Measurements from ENCODE around the gene TBC1D14. TPM values are rescaled to one million over a fixed set of nuclear protein-coding genes. Genes with fewer than 3 reads are reported as not detected.

The TBC1D14 gene
- polyA plus RNA-seq, 1 of the 3 experiments (the other 2 are of a cell fraction), result 39.5 TPM

DNA sequence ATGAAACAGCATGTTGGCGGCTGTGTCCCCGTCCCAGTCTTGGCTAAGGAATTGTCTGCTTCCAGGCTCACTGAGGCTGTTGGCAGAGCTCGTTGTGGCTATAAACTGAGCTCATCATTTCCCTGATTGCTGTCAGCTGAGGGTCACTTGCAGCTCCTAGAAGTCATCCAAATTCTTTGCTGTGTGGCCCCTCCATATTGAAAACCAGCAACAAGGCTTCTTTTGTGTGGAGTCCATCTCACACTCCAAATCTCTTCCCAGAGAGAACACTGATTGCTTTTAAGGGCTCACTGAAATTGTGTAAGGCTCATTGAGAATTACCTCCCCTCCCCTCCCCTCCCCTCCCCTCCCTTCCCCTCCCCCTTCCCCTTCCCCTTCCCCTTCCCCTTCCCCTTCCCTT lies 23.3 kb downstream of the TBC1D14 start:
- Histone ChIP-seq H3K36me3 (replicated peaks in 1 of 2; ENCODE audit: control insufficient read depth in 1 of 2, insufficient read depth in 2 of 2, low read length in 1 of 2) (no peaks in the 10 kb centered on the region), H3K9ac (no peak overlapping the region), H3K79me2 (ENCODE audit: insufficient read depth) (peaks cover 2% of the 10 kb centered on the region; the same call in 1 of the 2 replicates), H3K4me2 (no peak overlapping the region), H3F3A (replicated peaks; ENCODE audit: insufficient read depth) (no peaks in the 10 kb centered on the region), H3K9me3 (no peaks in the 10 kb centered on the region), H3K4me1 (ENCODE audit: control insufficient read depth in 1 of 2, insufficient read depth in 2 of 2, low read depth in 1 of 2, low read length in 1 of 2) (no peaks in the 10 kb centered on the region; a peak in 1 of 4 replicates), H4K20me1 (ENCODE audit: insufficient read depth) (no peaks in the 10 kb centered on the region), H3K27me3 (ENCODE audit: insufficient read depth) (no peaks in the 10 kb centered on the region), H3K9me2 (no peaks in the 10 kb centered on the region), H3K4me3 (ENCODE audit: low read depth in 2 of 2, low read length in 1 of 2) (no peak overlapping the region), H3K27ac (ENCODE audit: low read depth in 2 of 2, low read length in 1 of 2) (no peak overlapping the region), H2AFZ (ENCODE audit: low read depth) (no peak overlapping the region)
- DNase-seq, result no peak
- no CpG with 5 or more reads among the region's 3 CpGs for WGBS (ENCODE audit: low lambda C conversion rate)
- TF ChIP-seq TCF12 (IDR thresholded peaks at IDR 0.05) (no peak), FOXM1 (IDR thresholded peaks at IDR 0.05; ENCODE audit: low read depth) (no peak), POLR2AphosphoS5 (IDR thresholded peaks at IDR 0.05; ENCODE audit: low read depth, low read length) (no peak)
- TF ChIP-seq, protein P1, sequence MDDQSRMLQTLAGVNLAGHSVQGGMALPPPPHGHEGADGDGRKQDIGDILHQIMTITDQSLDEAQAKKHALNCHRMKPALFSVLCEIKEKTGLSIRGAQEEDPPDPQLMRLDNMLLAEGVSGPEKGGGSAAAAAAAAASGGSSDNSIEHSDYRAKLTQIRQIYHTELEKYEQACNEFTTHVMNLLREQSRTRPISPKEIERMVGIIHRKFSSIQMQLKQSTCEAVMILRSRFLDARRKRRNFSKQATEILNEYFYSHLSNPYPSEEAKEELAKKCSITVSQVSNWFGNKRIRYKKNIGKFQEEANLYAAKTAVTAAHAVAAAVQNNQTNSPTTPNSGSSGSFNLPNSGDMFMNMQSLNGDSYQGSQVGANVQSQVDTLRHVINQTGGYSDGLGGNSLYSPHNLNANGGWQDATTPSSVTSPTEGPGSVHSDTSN (IDR thresholded peaks at IDR 0.05), result no peak
- POLR2A ChIA-PET, result no interaction called here
- CTCF ChIA-PET, result no interaction called here

DNA sequence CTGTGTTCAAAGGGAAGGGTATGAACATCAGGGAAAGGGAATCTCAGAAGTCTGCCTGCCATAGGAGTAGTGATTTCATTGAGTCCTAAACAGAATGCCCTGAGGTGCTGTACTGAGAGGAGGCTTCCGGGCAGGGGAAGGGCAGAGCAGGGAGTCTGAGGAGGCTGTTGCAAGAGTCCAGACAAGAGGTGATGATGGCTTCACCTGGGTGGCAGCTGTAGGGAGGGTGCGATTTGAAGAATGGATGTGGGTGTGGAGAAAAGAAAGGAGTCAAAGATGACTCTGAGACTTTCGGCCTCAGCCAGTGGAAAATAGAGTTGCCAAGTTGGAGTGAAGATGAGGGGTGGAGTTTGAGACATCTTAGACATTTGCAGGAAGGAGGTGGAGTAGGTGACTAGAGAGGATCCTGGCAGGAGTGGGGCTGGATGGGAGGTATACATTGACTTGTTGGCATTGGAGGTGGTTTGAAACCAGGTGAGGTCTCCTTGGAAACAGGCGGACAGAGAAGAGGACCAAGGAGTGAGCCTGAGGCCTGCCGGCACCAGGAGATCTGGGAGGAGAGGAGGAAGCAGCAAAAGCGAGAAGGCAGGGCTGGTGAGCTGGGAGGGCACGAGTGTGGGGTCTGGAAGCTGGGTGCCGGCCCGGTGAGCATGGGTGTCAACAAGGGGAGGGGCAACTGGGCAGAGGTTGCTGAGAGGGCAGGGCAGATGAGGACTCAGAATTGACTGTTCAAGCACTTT lies 24.2 kb downstream of the TBC1D14 start:
- H3K4me1 ChIP-seq (ENCODE audit: control insufficient read depth in 1 of 2, insufficient read depth in 2 of 2, low read depth in 1 of 2, low read length in 1 of 2), result no peaks in the 10 kb centered on the region; a peak in 1 of 4 replicates
- no peak for DNase-seq
- no peak overlapping the region for H2AFZ ChIP-seq (ENCODE audit: low read depth)
- ChIA-PET CTCF (interaction anchor here (1.2 kb wide), 1 partner anchor 17 kb away, joined by 3 read pairs; no protein-coding TSS in a partner anchor), POLR2A (interaction anchor here (1.5 kb wide), 1 partner anchor 41 kb away, joined by 4 read pairs; no protein-coding TSS in a partner anchor)
- H3K9ac ChIP-seq, result no peak overlapping the region
- WGBS (ENCODE audit: low lambda C conversion rate), result 93% methylated on average over 9 of the region's 9 CpGs
- no peak overlapping the region for H3K27ac ChIP-seq (ENCODE audit: low read depth in 2 of 2, low read length in 1 of 2)
- no peaks in the 10 kb centered on the region for H4K20me1 ChIP-seq (ENCODE audit: insufficient read depth)
- no peaks in the 10 kb centered on the region for H3K79me2 ChIP-seq (ENCODE audit: insufficient read depth)
- H3F3A ChIP-seq (replicated peaks; ENCODE audit: insufficient read depth), result no peaks in the 10 kb centered on the region
- no peaks in the 10 kb centered on the region for H3K9me3 ChIP-seq
- no peaks in the 10 kb centered on the region for H3K27me3 ChIP-seq (ENCODE audit: insufficient read depth)
- TF ChIP-seq MEF2A (IDR thresholded peaks at IDR 0.05; ENCODE audit: borderline replicate concordance, low read depth) (no peak), GABPA (IDR thresholded peaks at IDR 0.05; ENCODE audit: low read depth) (no peak), FOSL2 (IDR thresholded peaks at IDR 0.05; ENCODE audit: borderline replicate concordance, low read depth) (no peak), SIN3A (IDR thresholded peaks at IDR 0.05; ENCODE audit: borderline replicate concordance, low read depth, low read length) (no peak), FOXJ3 (CRISPR knock-in tag; IDR thresholded peaks at IDR 0.05) (no peak)
- TF ChIP-seq, protein P2, sequence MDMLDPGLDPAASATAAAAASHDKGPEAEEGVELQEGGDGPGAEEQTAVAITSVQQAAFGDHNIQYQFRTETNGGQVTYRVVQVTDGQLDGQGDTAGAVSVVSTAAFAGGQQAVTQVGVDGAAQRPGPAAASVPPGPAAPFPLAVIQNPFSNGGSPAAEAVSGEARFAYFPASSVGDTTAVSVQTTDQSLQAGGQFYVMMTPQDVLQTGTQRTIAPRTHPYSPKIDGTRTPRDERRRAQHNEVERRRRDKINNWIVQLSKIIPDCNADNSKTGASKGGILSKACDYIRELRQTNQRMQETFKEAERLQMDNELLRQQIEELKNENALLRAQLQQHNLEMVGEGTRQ (IDR thresholded peaks at IDR 0.05; ENCODE audit: borderline replicate concordance, low read depth, low read length), result no peak
- TF ChIP-seq, protein P3, sequence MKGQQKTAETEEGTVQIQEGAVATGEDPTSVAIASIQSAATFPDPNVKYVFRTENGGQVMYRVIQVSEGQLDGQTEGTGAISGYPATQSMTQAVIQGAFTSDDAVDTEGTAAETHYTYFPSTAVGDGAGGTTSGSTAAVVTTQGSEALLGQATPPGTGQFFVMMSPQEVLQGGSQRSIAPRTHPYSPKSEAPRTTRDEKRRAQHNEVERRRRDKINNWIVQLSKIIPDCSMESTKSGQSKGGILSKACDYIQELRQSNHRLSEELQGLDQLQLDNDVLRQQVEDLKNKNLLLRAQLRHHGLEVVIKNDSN (IDR thresholded peaks at IDR 0.05; ENCODE audit: borderline replicate concordance, low read depth), result no peak
- H3K4me2 ChIP-seq, result no peak overlapping the region
- no peaks in the 10 kb centered on the region for H3K9me2 ChIP-seq
- H3K36me3 ChIP-seq (replicated peaks in 1 of 2; ENCODE audit: control insufficient read depth in 1 of 2, insufficient read depth in 2 of 2, low read length in 1 of 2), result no peaks in the 10 kb centered on the region
- no peak overlapping the region for H3K4me3 ChIP-seq (ENCODE audit: low read depth in 2 of 2, low read length in 1 of 2)
